ENCODE results near the gene PGM1. TPM values are rescaled to one million over a fixed set of nuclear protein-coding genes. Genes with fewer than 3 reads are reported as not detected.

PGM1 gene
- total RNA-seq, 1 experiment from 2014 or later: 101 TPM

- Histone ChIP-seq H3K4me2 (no peak overlapping the region), H2AFZ (no peak overlapping the region), H3K9me3 (ENCODE audit: insufficient read depth, low read depth) (no peaks in the 10 kb centered on the region), H3K4me1 (replicated peaks; ENCODE audit: insufficient read depth) (no peaks in the 10 kb centered on the region), H3K27ac (no peak overlapping the region), H3K9me2 (ENCODE audit: insufficient read depth) (no peaks in the 10 kb centered on the region), H3F3A (ENCODE audit: insufficient read depth, low read depth) (no peaks in the 10 kb centered on the region), H3K27me3 (ENCODE audit: insufficient read depth, low read depth) (no peaks in the 10 kb centered on the region), H4K20me1 (ENCODE audit: insufficient read depth) (no peaks in the 10 kb centered on the region), H3K79me2 (ENCODE audit: low read depth) (no peaks in the 10 kb centered on the region), H3K36me3 (ENCODE audit: low read depth) (peaks cover 26% of the 10 kb centered on the region), H3K4me3 (no peak overlapping the region)
- TF ChIP-seq EZH2 (IDR thresholded peaks at IDR 0.05; ENCODE audit: low read depth) (no peak), CTCF (conservative IDR thresholded peaks at IDR 0.05) (no peak)
- intact Hi-C loops (cut with micrococcal nuclease; ENCODE audit: unreplicated experiment): no loop called here
- BruUV-seq (replicated peaks): no TSS peak
- ChIA-PET POLR2A (ENCODE audit: unreplicated experiment) (interaction anchor here (0.7 to 1.0 kb wide), 2 partner anchors 11 to 133 kb away, joined by 4 read pairs; no protein-coding TSS in a partner anchor), CTCF (interaction anchor here (0.7 kb wide), 1 partner anchor 23 kb away, joined by 7 read pairs; no protein-coding TSS in a partner anchor)
- peak in 1 of 2 experiments; percentile 45 for DNase-seq
These were observed 58.0 kb downstream of the PGM1 start for GRCh38 chr1:63651161-63651701.

GRCh38 chr1:63653976-63654375, 60.8 kb downstream of the PGM1 start:
- no peaks in the 10 kb centered on the region for H3K27me3 ChIP-seq (ENCODE audit: insufficient read depth, low read depth)
- BruUV-seq (replicated peaks): no TSS peak
- H3K9me2 ChIP-seq (ENCODE audit: insufficient read depth): no peaks in the 10 kb centered on the region
- no peaks in the 10 kb centered on the region for H3K9me3 ChIP-seq (ENCODE audit: insufficient read depth, low read depth)
- intact Hi-C loops (cut with micrococcal nuclease; ENCODE audit: unreplicated experiment): no loop called here
- POLR2A ChIA-PET (ENCODE audit: unreplicated experiment): interaction anchor here (0.7 kb wide), 1 partner anchor 91 kb away, joined by 3 read pairs; no protein-coding TSS in a partner anchor
- H3K4me2 ChIP-seq: no peak overlapping the region
- H3K27ac ChIP-seq: no peak overlapping the region
- no peaks in the 10 kb centered on the region for H3K4me1 ChIP-seq (replicated peaks; ENCODE audit: insufficient read depth)
- H2AFZ ChIP-seq: no peak overlapping the region
- no peaks in the 10 kb centered on the region for H3K79me2 ChIP-seq (ENCODE audit: low read depth)
- CTCF ChIA-PET: no interaction called here
- DNase-seq: no peak
- H3F3A ChIP-seq (ENCODE audit: insufficient read depth, low read depth): no peaks in the 10 kb centered on the region
- H3K36me3 ChIP-seq (ENCODE audit: low read depth): peaks cover 33% of the 10 kb centered on the region
- H4K20me1 ChIP-seq (ENCODE audit: insufficient read depth): no peaks in the 10 kb centered on the region
- no peak overlapping the region for H3K4me3 ChIP-seq
- TF ChIP-seq EZH2 (IDR thresholded peaks at IDR 0.05; ENCODE audit: low read depth) (no peak), CTCF (conservative IDR thresholded peaks at IDR 0.05) (no peak)

- H3K4me2 ChIP-seq: no peak overlapping the region
- intact Hi-C loops (cut with micrococcal nuclease; ENCODE audit: unreplicated experiment): no loop called here
- 0 out of 2 replicates have a peak, but pooled peaks cover 2% of the 10 kb centered on the region for H3K9me3 ChIP-seq (ENCODE audit: insufficient read depth, low read depth)
- no peak overlapping the region for H2AFZ ChIP-seq
- peaks cover 36% of the 10 kb centered on the region; the same call in 1 of the 2 replicates for H3K36me3 ChIP-seq (ENCODE audit: low read depth)
- no peaks in the 10 kb centered on the region for H4K20me1 ChIP-seq (ENCODE audit: insufficient read depth)
- no peak overlapping the region; the same call in 1 of the 2 replicates for H3K27ac ChIP-seq
- no TSS peak for BruUV-seq (replicated peaks)
- CTCF ChIA-PET: no interaction called here
- no peak overlapping the region for H3K4me3 ChIP-seq
- H3K4me1 ChIP-seq (replicated peaks; ENCODE audit: insufficient read depth): peaks cover 49% of the 10 kb centered on the region
- peaks cover 44% of the 10 kb centered on the region for H3F3A ChIP-seq (ENCODE audit: insufficient read depth, low read depth)
- POLR2A ChIA-PET (ENCODE audit: unreplicated experiment): interaction anchor here (0.7 kb wide), 1 partner anchor 36 kb away, joined by 3 read pairs; no protein-coding TSS in a partner anchor
- H3K9me2 ChIP-seq (ENCODE audit: insufficient read depth): no peaks in the 10 kb centered on the region
- TF ChIP-seq CTCF (conservative IDR thresholded peaks at IDR 0.05) (no peak), EZH2 (IDR thresholded peaks at IDR 0.05; ENCODE audit: low read depth) (no peak)
- no peak for DNase-seq
- H3K27me3 ChIP-seq (ENCODE audit: insufficient read depth, low read depth): no peaks in the 10 kb centered on the region
- H3K79me2 ChIP-seq (ENCODE audit: low read depth): no peaks in the 10 kb centered on the region
These were observed 66.2 kb downstream of the PGM1 start for GRCh38 chr1:63659448-63659847.
